Adrenal gland (tissue), 5 donors: ENCODE results near the gene NEK7.

ENCODE experiments used
- POLR2A ChIP-seq, 2 donors: fragments of 450-650 bp; IDR thresholded peaks; one replicate each; pipeline ENCODE4 v1.6.1; 2017; ENCODE audit warnings: antibody characterized with exemption in 2 of 2, mild to moderate bottlenecking in 2 of 2, moderate library complexity in 1 of 2
- TF ChIP-seq, protein P1 (sequence below), 6 experiments: fragments of 450-650 bp in 4 of 6; fragments of 200-600 bp in 2 of 6; sonication (generic) in 1 of 6; IDR thresholded peaks; 1 replicate in 5 of 6; 2 replicates in 1 of 6; pipeline versions ENCODE4 v1.5.1 to v1.8.0; 2016 to 2021; ENCODE audit warnings: antibody characterized with exemption in 6 of 6, mild to moderate bottlenecking in 2 of 6, moderate library complexity in 1 of 6
- donor health status: DM: no; HTN: no; CAD: no.

DNA sequence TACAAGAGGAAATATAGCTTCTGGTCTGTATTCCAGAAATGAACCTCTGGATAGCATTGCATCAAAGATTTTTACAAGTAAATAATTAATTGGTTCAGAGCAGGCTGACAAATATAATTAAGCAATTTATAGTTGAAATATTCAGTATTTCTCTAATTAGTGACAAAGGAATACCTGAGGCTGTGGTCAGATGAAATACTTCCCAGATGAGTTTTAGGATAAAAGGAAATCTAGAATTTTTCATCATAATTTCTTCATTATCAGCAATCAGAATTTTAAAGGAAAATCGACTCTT lies 112.8 kb downstream of the NEK7 start:
- TF ChIP-seq, protein P1, sequence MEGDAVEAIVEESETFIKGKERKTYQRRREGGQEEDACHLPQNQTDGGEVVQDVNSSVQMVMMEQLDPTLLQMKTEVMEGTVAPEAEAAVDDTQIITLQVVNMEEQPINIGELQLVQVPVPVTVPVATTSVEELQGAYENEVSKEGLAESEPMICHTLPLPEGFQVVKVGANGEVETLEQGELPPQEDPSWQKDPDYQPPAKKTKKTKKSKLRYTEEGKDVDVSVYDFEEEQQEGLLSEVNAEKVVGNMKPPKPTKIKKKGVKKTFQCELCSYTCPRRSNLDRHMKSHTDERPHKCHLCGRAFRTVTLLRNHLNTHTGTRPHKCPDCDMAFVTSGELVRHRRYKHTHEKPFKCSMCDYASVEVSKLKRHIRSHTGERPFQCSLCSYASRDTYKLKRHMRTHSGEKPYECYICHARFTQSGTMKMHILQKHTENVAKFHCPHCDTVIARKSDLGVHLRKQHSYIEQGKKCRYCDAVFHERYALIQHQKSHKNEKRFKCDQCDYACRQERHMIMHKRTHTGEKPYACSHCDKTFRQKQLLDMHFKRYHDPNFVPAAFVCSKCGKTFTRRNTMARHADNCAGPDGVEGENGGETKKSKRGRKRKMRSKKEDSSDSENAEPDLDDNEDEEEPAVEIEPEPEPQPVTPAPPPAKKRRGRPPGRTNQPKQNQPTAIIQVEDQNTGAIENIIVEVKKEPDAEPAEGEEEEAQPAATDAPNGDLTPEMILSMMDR (IDR thresholded peaks at IDR 0.05), result no peak
- no peak for TF ChIP-seq POLR2A (IDR thresholded peaks at IDR 0.05)
